Stimulated activated CD4-positive, alpha-beta T cell treated with anti-CD3 and anti-CD28 coated beads, Interleukin-1b, Interleukin-23, amount 100 ng/mL, for 4 hours (primary cell): ENCODE data around the gene GRIN3A.
"Not testable (repeated sequence)": the region's sequence is repeated elsewhere in the genome, so short reads cannot be mapped to it uniquely, and the experiment has no call there.

Experiments used
- DNase-seq, 2 donors: peaks; one replicate each; pipeline ENCODE4 v3.0.0-alpha.2; 2020; ENCODE audit warnings: low read depth in 2 of 2

Gene GRIN3A

DNA sequence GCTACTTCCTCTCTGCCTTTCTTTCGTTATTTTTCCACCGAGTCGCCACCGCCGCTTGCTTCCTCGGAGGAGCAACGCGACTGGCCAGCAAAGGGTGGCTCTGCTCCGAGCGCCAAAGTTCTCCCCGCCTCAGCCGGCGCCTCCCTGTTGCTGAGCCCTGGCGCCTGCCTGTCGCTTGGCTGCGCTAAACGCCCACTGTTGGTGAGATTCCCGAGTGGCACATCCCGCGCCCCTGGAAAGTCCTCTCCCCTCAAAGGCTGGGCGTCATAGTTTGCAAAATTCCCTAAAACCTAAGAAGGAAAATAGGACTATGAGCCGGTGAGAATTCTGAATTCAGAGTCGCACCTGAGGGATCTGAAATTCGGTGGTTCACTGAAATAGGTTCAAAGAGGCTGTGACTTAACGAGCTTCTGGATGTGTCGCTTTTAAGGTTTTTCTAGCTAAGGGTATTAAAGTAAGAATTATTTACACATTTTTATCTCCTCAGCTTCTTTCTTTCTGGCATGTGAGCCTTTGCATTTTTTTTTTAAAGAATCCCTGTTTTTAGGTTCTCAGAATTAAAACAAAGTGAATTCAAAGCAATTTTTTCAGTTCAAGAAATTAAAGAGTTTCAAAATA is at the start of gene GRIN3A:
TSS of gene GRIN3A (minus strand) at position 82 of the 618 bp plus-strand sequence. CDS start 668 bp downstream, outside the sequence.
- no peak for DNase-seq

DNA sequence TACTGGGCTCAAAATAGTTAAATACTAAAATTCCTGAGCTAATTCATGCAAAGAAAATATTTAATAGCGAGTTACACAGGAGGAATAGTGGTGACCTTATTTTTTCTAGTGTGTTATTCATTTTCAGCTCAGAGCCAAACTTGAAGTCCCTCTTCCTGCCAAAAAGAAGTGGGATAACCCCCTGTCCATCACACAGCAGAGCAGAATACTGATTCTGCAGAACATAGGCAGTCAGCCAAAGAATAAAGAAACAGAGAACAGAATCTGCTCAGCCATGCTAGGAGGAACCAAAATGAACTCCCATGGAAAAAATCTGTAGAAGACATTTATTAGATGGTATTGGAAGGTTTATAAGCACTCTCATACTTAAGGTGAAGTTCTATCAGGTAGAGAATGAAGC is 49.4 kb upstream of the GRIN3A start:
- no peak for DNase-seq

DNA sequence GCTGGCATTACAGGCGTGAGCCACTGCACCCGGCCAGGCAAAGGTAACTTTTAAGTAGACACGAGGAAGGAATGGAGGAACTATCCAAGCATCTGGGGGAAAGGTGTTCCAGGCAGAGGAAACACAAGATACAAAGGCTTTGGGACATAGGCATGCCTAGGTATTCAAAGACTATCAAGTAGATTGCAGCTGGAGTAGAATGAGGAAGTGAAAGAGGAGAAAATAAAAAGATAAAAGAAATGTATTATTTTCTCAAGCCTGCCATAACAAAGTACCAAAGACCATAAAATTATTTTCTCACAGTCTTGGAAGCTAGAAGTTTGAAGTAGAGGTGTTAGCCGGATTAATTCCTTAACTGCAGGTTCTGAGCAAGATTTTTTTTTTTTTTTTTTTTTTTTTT is 39.9 kb upstream of the GRIN3A start:
- DNase-seq: no peak

DNA sequence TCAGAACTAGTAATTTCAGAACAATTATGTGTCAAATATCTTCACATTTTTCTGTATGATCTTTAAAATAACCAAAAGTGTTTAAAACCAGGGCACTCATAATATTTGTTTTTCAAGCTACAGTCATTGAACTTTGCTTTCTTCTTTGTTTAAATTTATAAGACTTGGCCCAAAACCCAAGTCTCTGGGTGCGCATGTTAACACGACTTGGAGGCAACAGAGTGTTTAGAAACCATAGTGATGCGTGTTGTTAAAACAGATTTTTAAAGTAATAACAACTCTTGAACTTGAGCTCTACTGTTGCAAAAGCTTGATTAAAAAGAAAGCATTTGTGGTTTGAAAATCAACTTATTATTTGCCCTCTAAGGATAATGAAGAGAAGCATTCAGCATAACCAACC is 26.0 kb upstream of the GRIN3A start:
- DNase-seq: no peak

DNA sequence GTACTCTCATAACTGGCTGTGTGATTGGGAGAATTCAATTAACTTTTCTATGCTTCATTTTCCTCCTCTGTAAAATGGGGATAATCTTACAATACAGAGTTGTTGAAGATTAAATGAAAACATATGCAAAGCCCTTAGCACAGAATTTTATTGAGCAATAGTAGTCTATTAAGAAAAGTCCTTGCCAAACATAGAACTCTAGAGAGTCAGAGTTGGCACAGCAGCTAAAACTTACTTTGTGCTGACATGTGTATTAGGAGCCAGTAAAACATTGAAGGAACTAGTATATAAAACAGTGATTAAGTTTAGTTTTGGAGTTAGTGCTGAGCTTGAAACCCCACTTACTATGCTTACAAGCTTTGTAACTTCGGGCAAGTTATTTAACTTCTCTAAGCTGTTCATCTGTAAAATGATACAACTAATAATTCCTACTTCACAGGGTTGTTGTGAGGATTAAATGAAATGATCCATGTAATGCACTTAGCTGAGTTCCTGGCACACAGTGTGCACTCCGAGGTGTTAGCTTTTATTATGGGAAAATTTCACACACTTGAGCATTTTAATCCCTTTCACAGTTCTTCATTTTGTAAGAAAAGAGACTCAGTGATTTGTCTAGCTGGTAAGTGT is 20.0 kb upstream of the GRIN3A start:
- DNase-seq: no peak

DNA sequence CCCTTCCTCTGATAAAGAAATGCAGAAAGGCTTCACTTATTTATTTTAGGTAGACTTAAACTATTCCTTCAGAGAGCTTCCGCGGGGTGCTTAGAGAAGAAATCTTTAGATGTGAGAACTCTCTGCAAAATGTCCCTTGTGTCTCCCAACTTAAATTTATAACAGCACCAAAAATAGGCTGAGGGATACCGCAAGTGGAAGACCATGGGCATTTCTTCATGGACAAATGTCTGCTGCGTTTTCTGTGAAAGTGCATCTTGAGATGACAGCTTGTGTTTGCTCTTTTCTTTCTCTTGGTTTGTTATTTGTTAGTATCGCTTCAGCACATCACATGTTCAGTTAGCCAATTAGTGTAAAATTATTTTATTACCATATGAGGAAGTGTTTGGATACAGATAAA is 15.3 kb upstream of the GRIN3A start:
- DNase-seq: no peak

DNA sequence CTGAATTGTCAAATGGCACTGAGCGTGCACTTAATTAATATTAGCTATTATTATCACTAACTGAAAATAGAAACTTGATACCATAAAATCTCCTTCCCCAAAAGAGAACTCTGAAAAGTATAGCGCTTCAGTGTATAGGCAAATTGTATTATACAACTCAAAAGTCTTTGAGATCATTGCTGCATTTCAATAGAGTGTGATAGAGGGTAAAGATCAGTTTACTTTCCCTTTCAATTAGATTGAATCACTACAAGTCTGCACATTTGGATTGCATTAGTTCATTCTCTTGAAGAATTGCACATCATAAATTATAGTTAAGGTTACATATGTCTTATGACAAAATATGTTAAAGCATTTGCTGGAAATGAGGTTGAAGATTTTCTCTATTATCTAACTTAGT is 13.4 kb upstream of the GRIN3A start:
- no peak for DNase-seq

- DNase-seq: no peak
Observed at GRCh38 chr9:101739311-101739710, 864 bp upstream of the GRIN3A start.

DNA sequence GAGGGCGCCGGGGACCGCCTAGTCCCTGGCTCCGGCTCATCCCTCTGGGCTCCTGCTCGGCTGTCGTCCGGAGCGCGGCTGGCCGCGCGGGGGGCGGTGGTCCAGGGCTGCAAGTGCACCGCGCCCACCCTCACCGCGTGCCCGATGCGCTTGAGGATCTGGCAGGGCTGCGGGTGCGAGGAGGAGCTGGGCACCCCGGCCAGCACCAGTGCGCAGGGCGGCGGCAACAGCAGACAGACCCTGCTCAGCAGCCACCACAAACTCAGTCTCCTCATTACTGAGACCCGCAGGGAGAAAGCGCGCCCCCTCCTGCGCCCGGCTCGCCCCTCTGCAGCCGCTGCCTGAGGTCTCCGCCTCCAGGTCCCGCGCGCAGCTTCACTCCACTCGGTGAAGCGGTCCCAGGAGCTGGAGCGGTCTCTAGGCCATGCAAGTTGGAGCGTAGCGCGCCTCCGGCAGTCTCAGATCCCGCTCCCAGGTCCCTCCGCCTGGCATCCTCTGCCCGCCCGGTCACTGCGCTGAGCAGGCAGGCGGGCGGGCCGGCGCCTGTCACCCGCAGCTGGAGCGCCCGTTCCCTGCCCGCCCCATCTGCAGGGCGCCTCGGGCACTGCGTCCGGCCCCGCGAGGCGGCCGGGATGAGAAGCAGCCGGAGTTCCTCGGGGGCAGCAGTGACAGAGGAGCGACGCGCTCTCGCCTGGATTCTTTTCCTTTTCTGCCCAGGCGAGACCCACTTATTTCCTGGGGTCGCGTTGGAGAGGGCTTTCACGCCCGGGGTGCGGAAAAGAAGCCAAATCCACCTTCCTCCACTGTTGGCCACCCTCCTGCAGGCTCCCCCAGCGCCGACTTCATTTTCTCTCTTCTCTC is 512 bp downstream of the GRIN3A start:
- no peak for DNase-seq

DNA sequence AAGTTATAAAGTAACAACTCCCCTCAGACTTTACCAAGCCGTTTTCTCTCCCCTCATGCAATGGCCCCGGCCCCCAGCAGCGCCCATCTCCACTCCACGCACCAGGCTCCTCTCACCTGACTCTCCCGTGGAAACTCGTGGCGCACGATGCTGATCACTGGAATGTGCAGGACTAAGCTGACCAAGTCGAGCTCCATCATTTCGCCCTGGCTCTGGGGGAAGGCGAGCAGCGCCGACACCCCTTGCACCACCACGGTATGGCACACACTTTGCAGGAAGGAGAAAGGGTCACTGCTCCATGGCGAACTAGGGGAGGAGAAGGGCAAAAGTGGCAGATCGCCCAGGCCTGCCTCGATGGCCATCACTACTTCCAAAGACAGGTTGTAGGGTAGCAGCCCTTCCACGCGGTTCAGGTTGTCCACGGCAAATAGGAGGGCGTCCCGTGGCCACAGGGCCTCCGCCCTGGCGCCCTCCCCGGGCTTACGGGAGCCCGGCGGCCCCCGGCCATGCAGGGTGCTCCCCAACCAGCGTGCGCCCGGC is 1.2 kb downstream of the GRIN3A start:
- DNase-seq: no peak

DNA sequence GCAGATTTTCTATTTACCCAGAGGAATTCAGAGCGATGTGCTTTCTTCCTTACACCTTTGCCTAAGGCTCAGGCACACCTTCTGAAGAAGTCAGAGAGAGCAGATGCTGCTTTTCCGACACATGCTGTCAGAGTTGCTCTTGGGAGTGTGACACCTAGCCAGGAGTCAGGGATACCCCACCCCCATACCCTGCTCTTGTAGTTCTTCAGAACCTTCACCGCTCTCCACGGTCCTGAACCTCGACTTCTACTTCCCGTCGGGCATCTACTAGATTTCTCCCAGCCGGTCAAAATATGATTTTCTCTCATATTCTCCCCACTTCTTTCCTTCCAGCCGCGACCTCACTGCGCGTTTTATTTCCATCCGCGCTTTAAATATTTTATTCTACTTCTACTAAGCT is 1.7 kb downstream of the GRIN3A start:
- no peak for DNase-seq

DNA sequence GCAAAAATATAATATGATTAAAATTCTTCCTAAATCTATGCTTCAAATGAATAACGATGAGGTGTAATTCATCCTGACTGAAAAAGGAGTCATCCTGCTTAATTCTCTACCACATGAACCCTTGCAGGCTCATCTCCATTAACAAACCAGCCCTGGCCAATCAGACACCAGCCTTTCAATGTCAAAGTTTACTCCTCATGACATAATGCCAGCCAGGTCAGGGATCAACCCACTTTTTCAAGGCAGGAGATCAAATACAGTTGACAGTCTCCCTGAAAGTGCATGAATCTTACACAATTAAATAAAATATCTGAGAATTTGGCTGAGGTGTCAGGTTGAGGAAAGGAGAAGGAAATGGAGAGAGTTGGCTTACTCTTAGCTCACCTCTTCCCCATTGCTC is 7.0 kb downstream of the GRIN3A start:
- DNase-seq: no peak

- no peak for DNase-seq
Observed at GRCh38 chr9:101727612-101728524, 10.6 kb downstream of the GRIN3A start.

DNA sequence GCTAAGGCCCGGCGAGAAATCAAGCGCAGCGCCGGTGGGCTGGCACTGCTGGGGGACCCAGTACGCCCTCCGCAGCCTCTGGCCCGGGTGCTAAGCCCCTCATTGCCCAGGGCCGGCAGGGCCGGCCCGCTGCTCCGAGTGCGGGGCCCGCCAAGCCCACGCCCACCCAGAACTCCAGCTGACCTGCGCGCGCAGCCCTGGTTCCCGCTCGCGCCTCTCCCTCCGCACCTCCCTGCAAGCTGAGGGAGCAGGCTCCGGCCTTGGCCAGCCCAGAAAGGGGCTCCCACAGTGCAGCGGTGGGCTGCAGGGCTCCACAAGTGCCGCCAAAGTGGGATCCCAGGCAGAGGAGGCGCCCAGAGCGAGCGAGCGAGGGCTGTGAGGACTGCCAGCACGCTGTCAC is 14.2 kb downstream of the GRIN3A start:
- not testable (repeated sequence) for DNase-seq

DNA sequence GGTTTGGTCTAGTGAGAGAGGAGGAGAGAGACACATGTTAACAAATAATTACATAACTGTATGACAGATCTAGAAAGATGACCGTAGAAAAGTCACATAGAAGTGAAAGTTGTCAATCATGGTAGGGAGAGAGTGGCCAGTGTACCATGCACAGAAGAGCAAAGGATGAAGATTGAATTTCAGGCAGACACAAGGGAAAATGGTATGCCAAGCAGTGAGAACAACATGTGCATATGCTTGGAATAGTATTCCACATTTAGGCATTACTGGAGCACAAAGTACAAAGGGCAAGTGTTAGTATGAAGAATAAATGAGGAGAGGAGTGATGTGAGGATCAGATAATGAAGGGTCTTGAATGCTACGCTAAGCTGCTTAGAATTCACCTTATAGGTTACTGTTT is 20.3 kb downstream of the GRIN3A start:
- DNase-seq: no peak

DNA sequence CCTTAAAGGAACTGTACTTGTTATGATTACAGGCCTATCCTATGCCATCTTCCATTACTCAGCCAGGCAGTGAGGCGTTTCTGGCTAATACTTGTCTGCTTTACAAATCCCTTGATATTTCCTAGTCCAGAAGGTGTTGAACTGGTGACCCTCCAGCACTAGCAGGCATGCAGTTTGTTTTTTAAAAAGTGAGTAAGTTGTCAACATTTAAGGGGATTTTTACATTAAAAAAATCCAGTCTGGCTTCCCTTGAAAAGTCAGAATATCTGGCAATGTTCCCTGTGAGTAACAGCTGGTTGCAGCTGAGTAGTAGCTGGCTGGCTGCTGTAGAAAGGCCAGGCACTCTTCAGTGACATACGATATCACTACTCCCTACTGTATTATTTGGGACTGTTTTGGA is 21.8 kb downstream of the GRIN3A start:
- no peak for DNase-seq

DNA sequence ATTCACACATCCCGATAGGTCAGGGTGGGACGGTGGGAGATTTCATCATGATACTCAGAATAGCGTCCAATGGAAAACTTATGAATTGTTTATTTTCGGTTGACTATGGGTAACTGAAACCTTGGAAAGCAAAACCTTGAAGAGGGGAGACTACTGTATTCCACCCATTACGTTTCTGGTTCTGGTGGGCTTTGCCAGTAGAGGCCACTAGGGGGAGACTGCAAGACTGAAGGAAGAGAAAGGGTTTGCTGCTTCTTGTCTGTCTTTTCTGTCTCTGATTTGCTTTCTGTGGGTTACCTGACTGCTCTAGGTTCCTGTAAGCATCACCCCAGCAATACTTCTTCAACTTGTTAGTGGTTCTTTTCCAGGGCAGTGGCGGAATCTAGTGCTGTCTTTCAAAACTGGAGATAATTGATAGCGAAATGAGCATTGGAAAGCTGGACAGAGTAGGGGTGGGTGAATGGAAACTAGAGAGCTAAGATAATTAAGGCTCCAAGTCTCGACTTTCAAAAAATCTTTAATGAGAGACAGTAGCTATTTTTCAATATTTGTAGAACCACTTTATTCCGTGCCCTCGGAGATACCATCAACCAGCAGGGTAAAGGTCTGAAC is 27.0 kb downstream of the GRIN3A start:
- DNase-seq: no peak

- DNase-seq: no peak
Observed at GRCh38 chr9:101708855-101709254, 29.6 kb downstream of the GRIN3A start.

DNA sequence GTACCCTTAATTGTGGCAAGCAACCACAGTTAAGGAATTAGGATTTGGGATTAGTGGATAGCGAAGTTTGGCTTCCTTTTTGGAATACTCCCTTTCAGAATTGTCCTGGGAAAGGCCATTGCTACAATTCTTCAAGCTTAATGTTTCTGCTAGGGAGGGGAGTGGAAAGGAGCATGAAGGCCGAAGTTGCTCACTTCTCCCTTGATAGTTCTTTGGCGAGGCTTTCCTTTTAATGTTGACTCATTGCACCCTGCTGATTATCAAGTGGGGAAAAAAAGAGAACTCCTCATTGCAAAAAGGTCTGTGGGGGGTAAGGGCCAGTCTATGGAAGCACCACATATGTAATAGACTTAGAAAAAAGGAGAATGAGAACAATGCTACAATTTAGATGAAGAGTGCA is 30.7 kb downstream of the GRIN3A start:
- no peak for DNase-seq

- no peak for DNase-seq
Observed at GRCh38 chr9:101706997-101707396, 31.4 kb downstream of the GRIN3A start.

GRCh38 chr9:101706261-101706798 is 32.1 kb downstream of the GRIN3A start:
- no peak for DNase-seq
